SK-N-SH treated with all-trans-retinoic acid at 6 μM for 48 hours (cell line): ENCODE results near the gene INKA1.

Source experiments
- ATAC-seq: fragments of 200-7000 bp; cut with Tn5 transposase; 3 replicates; pipeline ENCODE4 v1.9.1; 2020; ENCODE audit warnings: mild to moderate bottlenecking, moderate library complexity
- ARNTL ChIP-seq: fragments of 450-650 bp; formaldehyde crosslinking; IDR thresholded peaks from 2 replicates; pipeline ENCODE4 v1.5.0; 2020; ENCODE audit warnings: low read depth, mild to moderate bottlenecking, moderate library complexity, borderline replicate concordance
- BACH2 ChIP-seq: fragments of 250-450 bp; sonication (Bioruptor Pico); IDR thresholded peaks from 2 replicates; pipeline ENCODE4 v1.9.0; 2021; ENCODE audit warnings: mild to moderate bottlenecking, borderline replicate concordance
- CREB5 ChIP-seq: fragments of 250-450 bp; sonication (Bioruptor Pico); IDR thresholded peaks from 2 replicates; pipeline ENCODE4 v1.5.1; 2020; ENCODE audit warnings: low read depth, mild to moderate bottlenecking, moderate library complexity
- CSDC2 ChIP-seq: fragments of 250-450 bp; sonication (Bioruptor Pico); IDR thresholded peaks from 2 replicates; pipeline ENCODE4 v1.5.0; 2020; ENCODE audit warnings: mild to moderate bottlenecking, moderate library complexity
- ESRRG ChIP-seq: fragments of 250-450 bp; sonication (Bioruptor Pico); IDR thresholded peaks from 2 replicates; pipeline ENCODE4 v1.6.1; 2021; ENCODE audit warnings: mild to moderate bottlenecking
- GLIS3 ChIP-seq: fragments of 250-450 bp; sonication (Bioruptor Pico); IDR thresholded peaks from 2 replicates; pipeline ENCODE4 v1.5.0; 2020; ENCODE audit warnings: mild to moderate bottlenecking, moderate library complexity
- OSR1 ChIP-seq: fragments of 250-450 bp; sonication (Bioruptor Pico); IDR thresholded peaks from 2 replicates; pipeline ENCODE4 v1.8.0; 2022; ENCODE audit warnings: moderate library complexity, mild to moderate bottlenecking, inconsistent platforms
- PATZ1 ChIP-seq: fragments of 250-450 bp; sonication (Bioruptor Pico); IDR thresholded peaks from 2 replicates; pipeline ENCODE4 v1.8.0; 2020; ENCODE audit warnings: mild to moderate bottlenecking, moderate library complexity, borderline replicate concordance
- POU6F1 ChIP-seq: fragments of 250-450 bp; sonication (Bioruptor Pico); IDR thresholded peaks from 2 replicates; pipeline ENCODE4 v1.8.0; 2021; ENCODE audit warnings: low read depth, mild to moderate bottlenecking, moderate library complexity, borderline replicate concordance
- PPARA ChIP-seq: fragments of 250-450 bp; sonication (Bioruptor Pico); IDR thresholded peaks from 2 replicates; pipeline ENCODE4 v1.5.0; 2020; ENCODE audit warnings: mild to moderate bottlenecking, borderline replicate concordance
- SNAI2 ChIP-seq: fragments of 250-450 bp; sonication (Bioruptor Pico); IDR thresholded peaks from 2 replicates; pipeline ENCODE4 v1.5.0; 2020; ENCODE audit warnings: mild to moderate bottlenecking, moderate library complexity
- TCF4 ChIP-seq: fragments of 250-450 bp; sonication (Bioruptor Pico); IDR thresholded peaks from 2 replicates; pipeline ENCODE4 v1.8.0; 2021; ENCODE audit warnings: mild to moderate bottlenecking, moderate library complexity, borderline replicate concordance
- TOX ChIP-seq: fragments of 250-450 bp; sonication (Bioruptor Pico); IDR thresholded peaks from 2 replicates; pipeline ENCODE4 v1.8.0; 2021; ENCODE audit warnings: mild to moderate bottlenecking, moderate library complexity, borderline replicate concordance
- TSHZ2 ChIP-seq: fragments of 250-450 bp; sonication (Bioruptor Pico); IDR thresholded peaks from 2 replicates; pipeline ENCODE4 v1.5.0; 2020; ENCODE audit warnings: mild to moderate bottlenecking, moderate library complexity
- ZFP3 ChIP-seq: fragments of 250-450 bp; sonication (Bioruptor Pico); IDR thresholded peaks from 2 replicates; pipeline ENCODE4 v1.5.0; 2020; ENCODE audit warnings: mild to moderate bottlenecking, moderate library complexity
- ZFP30 ChIP-seq: fragments of 450-650 bp; formaldehyde crosslinking; IDR thresholded peaks from 2 replicates; pipeline ENCODE4 v1.5.0; 2022; ENCODE audit warnings: mild to moderate bottlenecking, moderate library complexity
- ZNF565 ChIP-seq: fragments of 450-650 bp; formaldehyde crosslinking; conservative IDR thresholded peaks from 2 replicates; pipeline ENCODE4 v1.5.0; 2020; ENCODE audit warnings: low read depth, mild to moderate bottlenecking, moderate library complexity
- ZNF70 ChIP-seq: fragments of 450-650 bp; formaldehyde crosslinking; IDR thresholded peaks from 2 replicates; pipeline ENCODE4 v1.5.0; 2020; ENCODE audit warnings: mild to moderate bottlenecking, moderate library complexity
- ZNF8 ChIP-seq: fragments of 450-650 bp; formaldehyde crosslinking; IDR thresholded peaks from 2 replicates; pipeline ENCODE4 v1.5.0; 2020; ENCODE audit warnings: mild to moderate bottlenecking, moderate library complexity
- TF ChIP-seq, protein P1 (sequence below): fragments of 250-450 bp; sonication (Bioruptor Pico); IDR thresholded peaks from 2 replicates; pipeline ENCODE4 v1.5.1; 2021; ENCODE audit warnings: mild to moderate bottlenecking, moderate library complexity

The INKA1 gene

GRCh38 chr3:49786357-49787181 is 16.5 kb upstream of the INKA1 start, which contains the start of gene IP6K1:
TSS of gene IP6K1 (minus strand) at chr3:49786542. CDS start at chr3:49748040, 38,502 bp downstream.
- ATAC-seq = peak; percentile 99
- TF ChIP-seq, protein P1, sequence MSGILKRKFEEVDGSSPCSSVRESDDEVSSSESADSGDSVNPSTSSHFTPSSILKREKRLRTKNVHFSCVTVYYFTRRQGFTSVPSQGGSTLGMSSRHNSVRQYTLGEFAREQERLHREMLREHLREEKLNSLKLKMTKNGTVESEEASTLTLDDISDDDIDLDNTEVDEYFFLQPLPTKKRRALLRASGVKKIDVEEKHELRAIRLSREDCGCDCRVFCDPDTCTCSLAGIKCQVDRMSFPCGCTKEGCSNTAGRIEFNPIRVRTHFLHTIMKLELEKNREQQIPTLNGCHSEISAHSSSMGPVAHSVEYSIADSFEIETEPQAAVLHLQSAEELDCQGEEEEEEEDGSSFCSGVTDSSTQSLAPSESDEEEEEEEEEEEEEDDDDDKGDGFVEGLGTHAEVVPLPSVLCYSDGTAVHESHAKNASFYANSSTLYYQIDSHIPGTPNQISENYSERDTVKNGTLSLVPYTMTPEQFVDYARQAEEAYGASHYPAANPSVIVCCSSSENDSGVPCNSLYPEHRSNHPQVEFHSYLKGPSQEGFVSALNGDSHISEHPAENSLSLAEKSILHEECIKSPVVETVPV (CRISPR knock-in tag) = no peak
- TF ChIP-seq OSR1 (CRISPR knock-in tag) = no peak
- peak; percentile 64; the same call in 1 of the 2 replicates for TF ChIP-seq ZNF565
- no peak for TF ChIP-seq CREB5 (CRISPR knock-in tag)
- TF ChIP-seq BACH2 (CRISPR knock-in tag) = no peak
- no peak for TF ChIP-seq PATZ1 (CRISPR knock-in tag)
- TF ChIP-seq ZNF8 (CRISPR knock-in tag) = no peak
- 0 out of 2 replicates have a peak, but pooled peaks have one; percentile 82 for TF ChIP-seq CSDC2
- TF ChIP-seq TSHZ2 (CRISPR knock-in tag) = peak; percentile 78; the same call in 1 of the 2 replicates
- peak; percentile 77; the same call in 1 of the 2 replicates for TF ChIP-seq ZFP3
- peak; percentile 86 for TF ChIP-seq GLIS3 (CRISPR knock-in tag)

- no peak for ATAC-seq
- no peak for TF ChIP-seq PATZ1 (CRISPR knock-in tag)
- no peak for TF ChIP-seq TOX (CRISPR knock-in tag)
- TF ChIP-seq BACH2 (CRISPR knock-in tag) = no peak
- TF ChIP-seq OSR1 (CRISPR knock-in tag) = no peak
- no peak for TF ChIP-seq ZNF70
- no peak for TF ChIP-seq ZFP3
- no peak for TF ChIP-seq GLIS3 (CRISPR knock-in tag)
- no peak for TF ChIP-seq PPARA (CRISPR knock-in tag)
- TF ChIP-seq, protein P1 (CRISPR knock-in tag) = no peak
- no peak for TF ChIP-seq ZNF565
- no peak for TF ChIP-seq SNAI2 (CRISPR knock-in tag)
- no peak for TF ChIP-seq POU6F1 (CRISPR knock-in tag)
- no peak for TF ChIP-seq TSHZ2 (CRISPR knock-in tag)
- no peak for TF ChIP-seq ARNTL (CRISPR knock-in tag)
- TF ChIP-seq CREB5 (CRISPR knock-in tag) = no peak
- TF ChIP-seq TCF4 = no peak
- no peak for TF ChIP-seq ZFP30 (CRISPR knock-in tag)
- no peak for TF ChIP-seq ESRRG (CRISPR knock-in tag)
These were observed 15.9 kb upstream of the INKA1 start for GRCh38 chr3:49787182-49787464.
